Endothelial cell of umbilical vein (primary cell): ENCODE data around the gene CA6. TPM values are rescaled to one million over a fixed set of nuclear protein-coding genes. Genes with fewer than 3 reads are reported as not detected.

ENCODE experiments used
- BruUV-seq: library from RNA; stranded (reverse); fragments of 400-500 nt; replicated peaks from 2 replicates; lab custom pipeline; 2021; lab: Mats Ljungman, UMichigan
- CTCF ChIA-PET: fragments of 300-600, 350-600 bp; sonication (Branson Sonifier 250); formaldehyde crosslinking; loops from one replicate; lab custom pipeline; 2021; ENCODE audit warnings: antibody characterized with exemption, inconsistent platforms; lab: Charles Lee
- POLR2A ChIA-PET: fragments of 300-600, 350-600 bp; sonication (Branson Sonifier 250); formaldehyde crosslinking; loops from one replicate; lab custom pipeline; 2021; ENCODE audit warnings: antibody characterized with exemption, inconsistent platforms; lab: Charles Lee
- DNase-seq: peaks from one replicate; pipeline ENCODE4 v3.0.0-alpha.2; 2011; ENCODE audit warnings: low read depth, low spot score
- FAIRE-seq: peaks from 2 replicates; lab custom pipeline; 2011; peaks lifted over from hg19 to GRCh38; lab: Jason Lieb, UNC
- H2AFZ ChIP-seq: 2 replicates; pipeline ENCODE4 v1.6.0; 2012; ENCODE audit warnings: low read depth, low read length, control low read depth, inconsistent platforms
- H3K27ac ChIP-seq: 2 replicates; pipeline ENCODE4 v1.5.1; 2011; ENCODE audit warnings: low read depth, mild to moderate bottlenecking, control low read depth, low read length, moderate library complexity; ENCODE audit not compliant: insufficient read depth
- H3K27me3 ChIP-seq, 2 experiments: 2 replicates each; pipeline versions ENCODE4 v1.6.0 to v1.6.1; 2011; ENCODE audit warnings: low read length in 2 of 2, mixed read lengths in 1 of 2; ENCODE audit not compliant: control insufficient read depth in 2 of 2, insufficient read depth in 2 of 2
- H3K36me3 ChIP-seq, 2 experiments: 2 replicates in 1 of 2; 3 replicates in 1 of 2; pipeline ENCODE4 v1.5.1; 2011; ENCODE audit warnings: low read length in 2 of 2, mild to moderate bottlenecking in 1 of 2, moderate library complexity in 1 of 2; ENCODE audit not compliant: control insufficient read depth in 2 of 2, insufficient read depth in 2 of 2; ENCODE audit errors: extremely low read depth in 1 of 2
- H3K4me1 ChIP-seq: 3 replicates; pipeline ENCODE4 v1.5.1; 2011; ENCODE audit warnings: mild to moderate bottlenecking, low read length; ENCODE audit not compliant: control insufficient read depth, insufficient read depth; ENCODE audit errors: extremely low read depth
- H3K4me2 ChIP-seq: 2 replicates; pipeline ENCODE4 v1.6.1; 2011; ENCODE audit warnings: low read length, control low read depth, mixed read lengths; ENCODE audit not compliant: insufficient read depth
- H3K4me3 ChIP-seq, 3 experiments: fragments of 200-600 bp in 1 of 3; sonication (generic), shearing (Covaris generic) in 1 of 3; replicated peaks in 1 of 3; 2 replicates each; pipeline ENCODE4 v1.5.1; 2011 to 2016; ENCODE audit warnings: control low read depth in 3 of 3, low read length in 3 of 3, mild to moderate bottlenecking in 2 of 3, inconsistent platforms in 1 of 3, low read depth in 1 of 3, moderate library complexity in 1 of 3; ENCODE audit not compliant: insufficient read depth in 1 of 3
- H3K79me2 ChIP-seq: 2 replicates; pipeline ENCODE4 v1.6.0; 2012; ENCODE audit warnings: low read length, inconsistent platforms; ENCODE audit not compliant: control insufficient read depth, insufficient read depth
- H3K9ac ChIP-seq: replicated peaks from 2 replicates; pipeline ENCODE3; 2011; ENCODE audit warnings: low read length, control low read depth; ENCODE audit not compliant: insufficient read depth; ENCODE audit errors: extremely low read depth
- H3K9me1 ChIP-seq: replicated peaks from 3 replicates; pipeline ENCODE4 v1.6.0; 2011; ENCODE audit warnings: mild to moderate bottlenecking, low read length; ENCODE audit not compliant: control insufficient read depth, insufficient read depth; ENCODE audit errors: extremely low read depth
- H3K9me3 ChIP-seq: replicated peaks from 2 replicates; pipeline ENCODE4 v1.5.1; 2012; ENCODE audit warnings: low read length, inconsistent platforms; ENCODE audit not compliant: control insufficient read depth, insufficient read depth
- H4K20me1 ChIP-seq: replicated peaks from 2 replicates; pipeline ENCODE3; 2011; ENCODE audit warnings: mild to moderate bottlenecking, low read length; ENCODE audit not compliant: control insufficient read depth, insufficient read depth; ENCODE audit errors: extremely low read depth
- CTCF ChIP-seq, 2 donors: IDR thresholded peaks; 1 replicate in 1 of 2; 2 replicates in 1 of 2; pipeline ENCODE4 v1.5.1; 2011; ENCODE audit warnings: low read length in 2 of 2, mild to moderate bottlenecking in 2 of 2, moderate library complexity in 2 of 2, control low read depth in 1 of 2, inconsistent platforms in 1 of 2, low read depth in 1 of 2; ENCODE audit not compliant: insufficient read depth in 1 of 2; ENCODE audit errors: extremely low read depth in 1 of 2
- EZH2 ChIP-seq: IDR thresholded peaks from 2 replicates; pipeline ENCODE4 v1.6.1; 2012; ENCODE audit warnings: borderline replicate concordance, low read depth, mild to moderate bottlenecking, moderate library complexity, low read length, inconsistent platforms; ENCODE audit not compliant: severe bottlenecking
- FOS ChIP-seq: IDR thresholded peaks from 2 replicates; pipeline ENCODE4 v1.6.1; 2011; ENCODE audit warnings: mild to moderate bottlenecking, low read length, moderate library complexity, borderline replicate concordance; ENCODE audit not compliant: insufficient read depth
- GATA2 ChIP-seq: IDR thresholded peaks from 2 replicates; pipeline ENCODE4 v1.7.0; 2011; ENCODE audit warnings: low read depth, mild to moderate bottlenecking, moderate library complexity, mixed read lengths, low read length; ENCODE audit not compliant: insufficient read length, insufficient read depth
- JUN ChIP-seq: IDR thresholded peaks from 2 replicates; pipeline ENCODE4 v1.6.1; 2011; ENCODE audit warnings: borderline replicate concordance, low read depth; ENCODE audit not compliant: insufficient read length, insufficient read depth
- MAX ChIP-seq: IDR thresholded peaks from 2 replicates; pipeline ENCODE4 v1.6.1; 2011; ENCODE audit not compliant: insufficient read depth, insufficient read length
- MYC ChIP-seq: IDR thresholded peaks from one replicate; pipeline ENCODE4 v1.6.1; 2011; ENCODE audit warnings: mild to moderate bottlenecking, low read depth, low read length
- POLR2A ChIP-seq: IDR thresholded peaks from 2 replicates; pipeline ENCODE4 v1.6.1; 2012; ENCODE audit warnings: low read depth, mild to moderate bottlenecking, control low read depth, low read length
- POLR2AphosphoS5 ChIP-seq: IDR thresholded peaks from 2 replicates; pipeline ENCODE4 v1.6.1; 2012; ENCODE audit warnings: low read depth, mild to moderate bottlenecking, control low read depth, low read length, moderate library complexity; ENCODE audit not compliant: insufficient read depth
- dilution Hi-C: fragments of 300-500 bp; cut with MboI; formaldehyde crosslinking; loops from one replicate; pipeline ENCODE4 v1.15.0; 2019; ENCODE audit warnings: low sequenced_read_pairs; ENCODE audit not compliant: extremely low pct_ligation_motif_present
- intact Hi-C: fragments of 100-400 bp; cut with micrococcal nuclease; formaldehyde crosslinking; loops from one replicate; pipeline ENCODE4 v1.10.0; 2022
- polyA plus RNA-seq, 4 experiments: library from polyadenylated mRNA; depleted of rRNA in 3 of 4; stranded (reverse) in 3 of 4; unstranded in 1 of 4; fragments of >200 nt; gene quantifications; 2 replicates each; pipeline versions ENCODE4 v1.2.1 to v1.2.3, GENCODE V29; 2011 to 2012; ENCODE audit warnings: missing spikeins in 1 of 4
- total RNA-seq: library from RNA; stranded (reverse); gene quantifications from 2 replicates; pipeline ENCODE4 v1.2.3, GENCODE V29; 2021

Gene CA6
- total and polyA plus RNA-seq, 2 donors (not counting 3 experiments of a cell fraction or from before 2014, with no cell fraction given), result not detected

- dilution Hi-C loops, result no loop called here
- Histone ChIP-seq H3K4me2 (no peak overlapping the region), H3K36me3 (no peaks in the 10 kb centered on the region), H3K9ac (no peak overlapping the region), H3K4me3 (no peak overlapping the region), H3K9me3 (no peaks in the 10 kb centered on the region), H3K4me1 (no peaks in the 10 kb centered on the region), H2AFZ (no peak overlapping the region), H3K9me1 (no peaks in the 10 kb centered on the region), H3K79me2 (no peaks in the 10 kb centered on the region), H3K27me3 (peaks cover 4 to 14% of the 10 kb centered on the region in 2 experiments), H4K20me1 (no peaks in the 10 kb centered on the region), H3K27ac (no peak overlapping the region)
- POLR2A ChIA-PET, result no interaction called here
- intact Hi-C loops, result no loop called here
- no TSS peak for BruUV-seq
- no peak for FAIRE-seq
- CTCF ChIA-PET, result interaction anchor here (0.6 to 2.6 kb wide), 3 partner anchors 70 to 220 kb away, joined by 3 to 12 read pairs (median 3); no protein-coding TSS in a partner anchor
- DNase-seq, result no peak
- TF ChIP-seq FOS (no peak), POLR2A (no peak), CTCF (IDR thresholded peaks at IDR 0.05; ENCODE audit: extremely low read depth in 1 of 2, insufficient read depth in 1 of 2, low read depth in 1 of 2, low read length in 2 of 2) (no peak), POLR2AphosphoS5 (no peak), GATA2 (no peak), MYC (no peak), EZH2 (no peak), JUN (no peak), MAX (no peak)
Measured at GRCh38 chr1:8922962-8923361, 22.7 kb upstream of the CA6 start.
